Left lung (tissue), 10 donors: Measurements from ENCODE around the gene MALT1. TPM values are rescaled to one million over a fixed set of nuclear protein-coding genes. Genes with fewer than 3 reads are reported as not detected.
A peak's percentile ranks its signal among the peaks of the same experiment; 100 is the strongest.

Experiments used
- ATAC-seq: fragments of 200-7000 bp; cut with Tn5 transposase; one replicate; pipeline ENCODE4 v1.9.1; 2020; ENCODE audit warnings: moderate library complexity
- DNase-seq, 4 donors: peaks; one replicate each; pipeline ENCODE4 v3.0.0-alpha.2; 2013 to 2020
- H3K27ac ChIP-seq, 2 donors: fragments of 200-600 bp; sonication (generic) in 1 of 2; one replicate each; pipeline versions ENCODE4 v1.5.0 to v1.8.0; 2020 to 2021
- H3K27me3 ChIP-seq, 2 donors: fragments of 200-600 bp; sonication (generic) in 1 of 2; one replicate each; pipeline versions ENCODE4 v1.5.0 to v1.8.0; 2020 to 2021
- H3K36me3 ChIP-seq, 2 donors: fragments of 200-600 bp; sonication (generic) in 1 of 2; one replicate each; pipeline versions ENCODE4 v1.5.0 to v1.8.0; 2020 to 2021
- H3K4me1 ChIP-seq, 2 donors: fragments of 200-600 bp; one replicate each; pipeline ENCODE4 v1.8.0; 2021
- H3K4me3 ChIP-seq, 2 donors: fragments of 200-600 bp; sonication (generic) in 1 of 2; one replicate each; pipeline versions ENCODE4 v1.5.0 to v1.8.0; 2020 to 2021; ENCODE audit warnings: mild to moderate bottlenecking in 1 of 2
- H3K9me3 ChIP-seq, 2 donors: fragments of 200-600 bp; sonication (generic) in 1 of 2; one replicate each; pipeline versions ENCODE4 v1.5.0 to v1.8.0; 2020 to 2021
- CTCF ChIP-seq, 2 donors: fragments of 200-600 bp; sonication (generic) in 1 of 2; IDR thresholded peaks; one replicate each; pipeline versions ENCODE4 v1.5.0 to v1.8.0; 2021; ENCODE audit warnings: antibody characterized with exemption in 2 of 2
- intact Hi-C, 2 donors: fragments of 100-400 bp; cut with DNase I; formaldehyde crosslinking; loops; one replicate each; pipeline versions ENCODE4 v1.11.2 to v1.14.2; 2022
- polyA plus RNA-seq, 6 donors: library from polyadenylated mRNA; unstranded; fragments of 120-200 nt; gene quantifications; one replicate each; pipeline ENCODE4 v1.2.1, GENCODE V29; 2013; ENCODE audit not compliant: insufficient read length in 6 of 6
- total RNA-seq, 2 donors: library from RNA; stranded (reverse); fragmentation: NEBNext Ultra II Directional; extraction: Animal tissue kit (Norgen Biotek cat#: 25700); gene quantifications; one replicate each; pipeline ENCODE4 v1.2.1, GENCODE V29; 2021
- donor health status: DM: no; HTN: yes; CAD: no.
- donor health status: DM: no; HTN: no; CAD: no.

MALT1 gene
- total and polyA plus RNA-seq, 8 donors, result 17.1 to 31.4 (median 22.8) TPM

GRCh38 chr18:58785870-58786269 is 114.6 kb downstream of the MALT1 start:
- no peak for DNase-seq
- no peaks in the 10 kb centered on the region for H3K9me3 ChIP-seq
- H3K4me1 ChIP-seq, result peaks cover 10 to 19% of the 10 kb centered on the region in 2 donors
- TF ChIP-seq CTCF (IDR thresholded peaks at IDR 0.05), result no peak
- H3K27me3 ChIP-seq, result no peaks in the 10 kb centered on the region
- H3K36me3 ChIP-seq, result no peaks in the 10 kb centered on the region
- intact Hi-C loops, result no loop called here
- H3K27ac ChIP-seq, result peak overlapping the region; percentile 35 to 50
- no peak for ATAC-seq
- H3K4me3 ChIP-seq, result no peak overlapping the region

GRCh38 chr18:58787536-58788149 is 116.4 kb downstream of the MALT1 start:
- ATAC-seq, result no peak
- no peaks in the 10 kb centered on the region for H3K9me3 ChIP-seq
- peak overlapping the region in 1 of 2 donors; percentile 78 for H3K27ac ChIP-seq
- no peaks in the 10 kb centered on the region for H3K27me3 ChIP-seq
- intact Hi-C loops, result no loop called here
- DNase-seq, result no peak
- TF ChIP-seq CTCF (IDR thresholded peaks at IDR 0.05), result no peak
- H3K36me3 ChIP-seq, result no peaks in the 10 kb centered on the region
- H3K4me1 ChIP-seq, result peaks cover 10 to 19% of the 10 kb centered on the region in 2 donors
- no peak overlapping the region for H3K4me3 ChIP-seq

GRCh38 chr18:58788470-58788869 is 117.2 kb downstream of the MALT1 start:
- Histone ChIP-seq H3K27me3 (no peaks in the 10 kb centered on the region), H3K36me3 (no peaks in the 10 kb centered on the region), H3K9me3 (no peaks in the 10 kb centered on the region), H3K4me1 (peaks cover 10 to 19% of the 10 kb centered on the region in 2 donors), H3K4me3 (no peak overlapping the region), H3K27ac (peak overlapping the region; percentile 64 to 78)
- TF ChIP-seq CTCF (IDR thresholded peaks at IDR 0.05), result no peak
- intact Hi-C loops, result no loop called here
- DNase-seq, result no peak
- ATAC-seq, result no peak

- H3K4me1 ChIP-seq, result peaks cover 10 to 19% of the 10 kb centered on the region in 2 donors
- H3K4me3 ChIP-seq, result no peak overlapping the region
- H3K27me3 ChIP-seq, result no peaks in the 10 kb centered on the region
- peak overlapping the region; percentile 64 to 78 for H3K27ac ChIP-seq
- no peak for TF ChIP-seq CTCF (IDR thresholded peaks at IDR 0.05)
- H3K36me3 ChIP-seq, result no peaks in the 10 kb centered on the region
- no peaks in the 10 kb centered on the region for H3K9me3 ChIP-seq
- intact Hi-C loops, result no loop called here
- peak in 1 of 4 donors; percentile 70 for DNase-seq
- peak; percentile 23 for ATAC-seq
These were observed 118.0 kb downstream of the MALT1 start for GRCh38 chr18:58788971-58789875.

GRCh38 chr18:58789876-58790240 is 118.6 kb downstream of the MALT1 start:
- TF ChIP-seq CTCF (IDR thresholded peaks at IDR 0.05), result no peak
- no peak for ATAC-seq
- Histone ChIP-seq H3K4me1 (peaks cover 10 to 14% of the 10 kb centered on the region in 2 donors), H3K9me3 (no peaks in the 10 kb centered on the region), H3K27me3 (no peaks in the 10 kb centered on the region), H3K36me3 (no peaks in the 10 kb centered on the region), H3K4me3 (no peak overlapping the region), H3K27ac (peak overlapping the region; percentile 64 to 78)
- intact Hi-C loops, result no loop called here
- DNase-seq, result no peak
